ENCODE measurements around the gene ZNF789.
A peak's percentile ranks its signal among the peaks of the same experiment; 100 is the strongest.

The ZNF789 gene

DNA sequence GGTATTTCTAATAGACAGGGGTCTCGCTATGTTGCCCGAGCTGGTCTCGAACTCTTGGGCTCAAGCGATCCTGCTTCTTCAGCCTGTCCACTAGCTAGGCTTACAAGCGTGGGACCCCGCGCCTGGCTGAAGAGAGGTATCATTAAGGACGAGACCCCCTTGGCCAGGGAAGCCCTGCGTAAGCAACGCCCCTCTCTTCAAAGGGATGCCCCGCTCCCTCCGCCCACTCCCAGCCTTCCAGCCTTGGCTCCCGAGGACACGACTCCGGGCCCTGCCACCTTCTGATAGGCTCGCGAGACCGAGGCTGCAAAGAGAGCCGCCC is 31.6 kb downstream of the ZNF789 start (continued):
- TF ChIP-seq ZNF248 (tag by site-specific recombination; IDR thresholded peaks at IDR 0.05), result no peak
- TF ChIP-seq ZEB2 (tag by site-specific recombination; IDR thresholded peaks at IDR 0.05), result peak; percentile 17; the same call in 1 of the 2 replicates
- no peak for TF ChIP-seq ZNF169 (tag by site-specific recombination; IDR thresholded peaks at IDR 0.05)
- peak; percentile 87 for TF ChIP-seq ZFHX2 (tag by site-specific recombination; conservative IDR thresholded peaks at IDR 0.05)
- no peak; the same call in 1 of the 2 replicates for TF ChIP-seq KLF9 (tag by site-specific recombination; IDR thresholded peaks at IDR 0.05; ENCODE audit: low read depth)
- no peak for TF ChIP-seq ZFP69B (tag by site-specific recombination; IDR thresholded peaks at IDR 0.05)
- TF ChIP-seq YY1 (tag by site-specific recombination; IDR thresholded peaks at IDR 0.05), result no peak
- TF ChIP-seq ZNF350 (tag by site-specific recombination; IDR thresholded peaks at IDR 0.05), result no peak
- TF ChIP-seq, protein P1, sequence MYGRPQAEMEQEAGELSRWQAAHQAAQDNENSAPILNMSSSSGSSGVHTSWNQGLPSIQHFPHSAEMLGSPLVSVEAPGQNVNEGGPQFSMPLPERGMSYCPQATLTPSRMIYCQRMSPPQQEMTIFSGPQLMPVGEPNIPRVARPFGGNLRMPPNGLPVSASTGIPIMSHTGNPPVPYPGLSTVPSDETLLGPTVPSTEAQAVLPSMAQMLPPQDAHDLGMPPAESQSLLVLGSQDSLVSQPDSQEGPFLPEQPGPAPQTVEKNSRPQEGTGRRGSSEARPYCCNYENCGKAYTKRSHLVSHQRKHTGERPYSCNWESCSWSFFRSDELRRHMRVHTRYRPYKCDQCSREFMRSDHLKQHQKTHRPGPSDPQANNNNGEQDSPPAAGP (tag by site-specific recombination; IDR thresholded peaks at IDR 0.05), result 0 out of 2 replicates have a peak, but pooled peaks have one; percentile 11
- no peak for TF ChIP-seq ZNF423 (tag by site-specific recombination; IDR thresholded peaks at IDR 0.05)
- peak; percentile 56 for TF ChIP-seq KLF1 (tag by site-specific recombination; IDR thresholded peaks at IDR 0.05)
- TF ChIP-seq ZNF132 (tag by site-specific recombination; IDR thresholded peaks at IDR 0.05; ENCODE audit: borderline replicate concordance), result no peak
- TF ChIP-seq KLF16 (tag by site-specific recombination; IDR thresholded peaks at IDR 0.05), result 0 out of 2 replicates have a peak, but pooled peaks have one; percentile 41
- peak; percentile 76 for TF ChIP-seq ZBTB48 (tag by site-specific recombination; IDR thresholded peaks at IDR 0.05)
- TF ChIP-seq ZNF16 (tag by site-specific recombination; IDR thresholded peaks at IDR 0.05; ENCODE audit: low read depth), result peak; percentile 79
- no peak; the same call in 1 of the 2 replicates for TF ChIP-seq FEZF1 (tag by site-specific recombination; IDR thresholded peaks at IDR 0.05)
- 0 out of 2 replicates have a peak, but pooled peaks have one; percentile 14 for TF ChIP-seq ZNF391 (tag by site-specific recombination; IDR thresholded peaks at IDR 0.05; ENCODE audit: borderline replicate concordance, low read depth)
- TF ChIP-seq SP2 (tag by site-specific recombination; IDR thresholded peaks at IDR 0.05), result peak; percentile 90
- TF ChIP-seq ZNF394 (tag by site-specific recombination; IDR thresholded peaks at IDR 0.05; ENCODE audit: borderline replicate concordance), result no peak

DNA sequence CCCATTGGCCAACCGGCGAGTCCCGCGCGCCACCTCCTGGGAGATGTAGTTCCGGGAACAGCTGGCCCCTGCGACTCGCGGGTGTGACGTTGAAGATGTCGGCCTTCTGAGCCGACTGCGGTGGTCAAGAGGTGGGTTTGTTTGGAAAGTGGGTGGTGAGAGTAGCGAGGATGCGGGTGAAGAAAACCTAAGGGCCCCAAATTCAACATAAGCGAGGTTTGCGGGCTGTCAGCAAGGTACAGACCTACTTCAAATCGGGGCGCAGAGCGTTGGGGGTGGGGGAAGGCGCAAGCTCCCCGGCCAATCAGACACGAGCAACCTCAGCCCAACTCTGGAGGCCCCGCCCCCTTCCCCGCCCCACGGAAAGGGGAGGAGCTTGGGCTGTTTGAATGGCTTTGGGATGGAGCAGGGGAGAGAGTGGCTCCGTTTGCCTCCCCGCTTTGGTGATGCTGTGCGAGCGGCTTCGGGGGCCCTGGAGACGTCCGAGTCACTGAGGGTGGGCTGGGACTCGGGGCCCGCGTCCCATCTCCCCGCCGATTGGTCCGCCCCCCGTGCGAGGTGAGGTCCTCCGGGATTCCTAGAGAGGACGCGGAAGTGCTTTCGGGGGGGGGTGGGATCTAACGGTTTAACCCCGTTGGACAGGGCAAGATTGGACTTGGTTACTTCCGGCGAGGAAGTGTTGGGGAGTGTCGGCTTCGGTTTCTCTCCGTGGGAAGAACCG is 32.1 kb downstream of the ZNF789 start, which contains the start of gene ZKSCAN5:
Gene ZKSCAN5, plus strand, starts transcription at position 60 of the 721 bp plus-strand sequence. CDS start 1,383 bp downstream, outside the sequence.
- ChIA-PET CTCF (interaction anchor here (0.6 to 1.1 kb wide), 2 partner anchors 13 to 15 kb away, joined by 3 to 4 read pairs; no protein-coding TSS in a partner anchor), POLR2A (interaction anchor here (0.6 to 2.1 kb wide), 20 partner anchors 11 to 1693 kb away, joined by 3 to 26 read pairs (median 5); partner anchors contain the start of genes AP4M1, CPSF4, FAM200A and MCM7)
- peak within 1 kb of the TSS; percentile 95 for H3K4me3 ChIP-seq (ENCODE audit: low read depth, low read length)
- no peaks in the 10 kb centered on the region for H3K9me3 ChIP-seq (ENCODE audit: control insufficient read depth, insufficient read depth, low read depth, low read length)
- H3K36me3 ChIP-seq (ENCODE audit: control insufficient read depth in 2 of 2, insufficient read depth in 1 of 2, low read length in 2 of 2), result peaks cover 0 to 7% of the 10 kb centered on the region in 2 experiments; a peak in 1 of 3 replicates
- no peaks in the 10 kb centered on the region for H3K4me1 ChIP-seq (ENCODE audit: control insufficient read depth, insufficient read depth, low read length)
- peak within 1 kb of the TSS; percentile 51; the same call in 1 of the 2 replicates for H3K27ac ChIP-seq (ENCODE audit: extremely low read depth, low read depth, low read length)
- TF ChIP-seq, protein P2, sequence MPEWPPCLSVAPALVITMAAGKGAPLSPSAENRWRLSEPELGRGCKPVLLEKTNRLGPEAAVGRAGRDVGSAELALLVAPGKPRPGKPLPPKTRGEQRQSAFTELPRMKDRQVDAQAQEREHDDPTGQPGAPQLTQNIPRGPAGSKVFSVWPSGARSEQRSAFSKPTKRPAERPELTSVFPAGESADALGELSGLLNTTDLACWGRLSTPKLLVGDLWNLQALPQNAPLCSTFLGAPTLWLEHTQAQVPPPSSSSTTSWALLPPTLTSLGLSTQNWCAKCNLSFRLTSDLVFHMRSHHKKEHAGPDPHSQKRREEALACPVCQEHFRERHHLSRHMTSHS (tag by site-specific recombination; IDR thresholded peaks at IDR 0.05), result no peak
- TF ChIP-seq, protein P3, sequence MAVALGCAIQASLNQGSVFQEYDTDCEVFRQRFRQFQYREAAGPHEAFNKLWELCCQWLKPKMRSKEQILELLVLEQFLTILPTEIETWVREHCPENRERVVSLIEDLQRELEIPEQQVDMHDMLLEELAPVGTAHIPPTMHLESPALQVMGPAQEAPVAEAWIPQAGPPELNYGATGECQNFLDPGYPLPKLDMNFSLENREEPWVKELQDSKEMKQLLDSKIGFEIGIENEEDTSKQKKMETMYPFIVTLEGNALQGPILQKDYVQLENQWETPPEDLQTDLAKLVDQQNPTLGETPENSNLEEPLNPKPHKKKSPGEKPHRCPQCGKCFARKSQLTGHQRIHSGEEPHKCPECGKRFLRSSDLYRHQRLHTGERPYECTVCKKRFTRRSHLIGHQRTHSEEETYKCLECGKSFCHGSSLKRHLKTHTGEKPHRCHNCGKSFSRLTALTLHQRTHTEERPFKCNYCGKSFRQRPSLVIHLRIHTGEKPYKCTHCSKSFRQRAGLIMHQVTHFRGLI (tag by site-specific recombination; IDR thresholded peaks at IDR 0.05), result peak; percentile 55; the same call in 1 of the 2 replicates
- peak; percentile 69; the same call in 1 of the 2 replicates for TF ChIP-seq ZNF24 (tag by site-specific recombination; IDR thresholded peaks at IDR 0.05)
- no peak for TF ChIP-seq ZNF664 (tag by site-specific recombination; IDR thresholded peaks at IDR 0.05)
- TF ChIP-seq ZNF121 (tag by site-specific recombination; IDR thresholded peaks at IDR 0.05), result peak; percentile 76; the same call in 1 of the 2 replicates
- peak; percentile 71 for TF ChIP-seq ZEB2 (tag by site-specific recombination; IDR thresholded peaks at IDR 0.05)
- peak; percentile 50 for TF ChIP-seq IKZF3 (tag by site-specific recombination; IDR thresholded peaks at IDR 0.05)
- no peak for TF ChIP-seq ZNF138 (tag by site-specific recombination; IDR thresholded peaks at IDR 0.05; ENCODE audit: borderline replicate concordance)
- TF ChIP-seq, protein P4, sequence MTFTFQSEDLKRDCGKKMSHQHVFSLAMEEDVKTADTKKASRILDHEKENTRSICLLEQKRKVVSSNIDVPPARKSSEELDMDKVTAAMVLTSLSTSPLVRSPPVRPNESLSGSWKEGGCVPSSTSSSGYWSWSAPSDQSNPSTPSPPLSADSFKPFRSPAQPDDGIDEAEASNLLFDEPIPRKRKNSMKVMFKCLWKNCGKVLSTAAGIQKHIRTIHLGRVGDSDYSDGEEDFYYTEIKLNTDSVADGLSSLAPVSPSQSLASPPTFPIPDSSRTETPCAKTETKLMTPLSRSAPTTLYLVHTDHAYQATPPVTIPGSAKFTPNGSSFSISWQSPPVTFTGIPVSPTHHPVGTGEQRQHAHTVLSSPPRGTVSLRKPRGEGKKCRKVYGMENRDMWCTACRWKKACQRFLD (tag by site-specific recombination; IDR thresholded peaks at IDR 0.05), result no peak
- peak; percentile 76; the same call in 1 of the 2 replicates for TF ChIP-seq SP7 (tag by site-specific recombination; IDR thresholded peaks at IDR 0.05)
- TF ChIP-seq ZSCAN30 (tag by site-specific recombination; IDR thresholded peaks at IDR 0.05), result peak; percentile 26; the same call in 1 of the 2 replicates
- TF ChIP-seq ZNF404 (tag by site-specific recombination; IDR thresholded peaks at IDR 0.05), result no peak
- TF ChIP-seq, protein P5, sequence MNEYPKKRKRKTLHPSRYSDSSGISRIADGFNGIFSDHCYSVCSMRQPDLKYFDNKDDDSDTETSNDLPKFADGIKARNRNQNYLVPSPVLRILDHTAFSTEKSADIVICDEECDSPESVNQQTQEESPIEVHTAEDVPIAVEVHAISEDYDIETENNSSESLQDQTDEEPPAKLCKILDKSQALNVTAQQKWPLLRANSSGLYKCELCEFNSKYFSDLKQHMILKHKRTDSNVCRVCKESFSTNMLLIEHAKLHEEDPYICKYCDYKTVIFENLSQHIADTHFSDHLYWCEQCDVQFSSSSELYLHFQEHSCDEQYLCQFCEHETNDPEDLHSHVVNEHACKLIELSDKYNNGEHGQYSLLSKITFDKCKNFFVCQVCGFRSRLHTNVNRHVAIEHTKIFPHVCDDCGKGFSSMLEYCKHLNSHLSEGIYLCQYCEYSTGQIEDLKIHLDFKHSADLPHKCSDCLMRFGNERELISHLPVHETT (tag by site-specific recombination; IDR thresholded peaks at IDR 0.05), result peak; percentile 85

All from HEK293 (cell line).